ENCODE data around the gene FRMPD3.
"Not testable (repeated sequence)": the region's sequence is repeated elsewhere in the genome, so short reads cannot be mapped to it uniquely, and the experiment has no call there.

The FRMPD3 gene

GRCh38 chrX:107448998-107449835 lies at the start of gene FRMPD3:
TSS of gene FRMPD3 (plus strand) at chrX:107449652. CDS start at chrX:107526589, 76,937 bp downstream.
- DNase-seq (ENCODE audit: low spot score) = no peak

- no peak for DNase-seq (ENCODE audit: low spot score)
Observed at GRCh38 chrX:107420571-107420970, 28.9 kb upstream of the FRMPD3 start.

GRCh38 chrX:107421337-107421861 lies 28.1 kb upstream of the FRMPD3 start:
- no peak for DNase-seq (ENCODE audit: low spot score)

- DNase-seq (ENCODE audit: low spot score) = peak; percentile 34
Observed at GRCh38 chrX:107429090-107429489, 20.4 kb upstream of the FRMPD3 start.

- no peak for DNase-seq (ENCODE audit: low spot score)
Observed at GRCh38 chrX:107440187-107440586, 9.3 kb upstream of the FRMPD3 start.

GRCh38 chrX:107440692-107441091 lies 8.8 kb upstream of the FRMPD3 start:
- DNase-seq (ENCODE audit: low spot score) = no peak

GRCh38 chrX:107442914-107443527 lies 6.4 kb upstream of the FRMPD3 start:
- no peak for DNase-seq (ENCODE audit: low spot score)

GRCh38 chrX:107445146-107445545 lies 4.3 kb upstream of the FRMPD3 start:
- DNase-seq (ENCODE audit: low spot score) = no peak

- DNase-seq (ENCODE audit: low spot score) = no peak
Observed at GRCh38 chrX:107445631-107446030, 3.8 kb upstream of the FRMPD3 start.

- DNase-seq (ENCODE audit: low spot score) = no peak
Observed at GRCh38 chrX:107447642-107448041, 1.8 kb upstream of the FRMPD3 start.

GRCh38 chrX:107448625-107448997 lies 841 bp upstream of the FRMPD3 start:
- DNase-seq (ENCODE audit: low spot score) = no peak

GRCh38 chrX:107450823-107451509 lies 1.5 kb downstream of the FRMPD3 start:
- DNase-seq (ENCODE audit: low spot score) = peak; percentile 12

GRCh38 chrX:107451731-107452130 lies 2.3 kb downstream of the FRMPD3 start:
- no peak for DNase-seq (ENCODE audit: low spot score)

- no peak for DNase-seq (ENCODE audit: low spot score)
Observed at GRCh38 chrX:107452581-107452980, 3.1 kb downstream of the FRMPD3 start.

- peak; percentile 68 for DNase-seq (ENCODE audit: low spot score)
Observed at GRCh38 chrX:107454302-107454701, 4.8 kb downstream of the FRMPD3 start.

- DNase-seq (ENCODE audit: low spot score) = no peak
Observed at GRCh38 chrX:107457289-107457688, 7.8 kb downstream of the FRMPD3 start.

- peak; percentile 9 for DNase-seq (ENCODE audit: low spot score)
Observed at GRCh38 chrX:107465932-107466620, 16.6 kb downstream of the FRMPD3 start.

- no peak for DNase-seq (ENCODE audit: low spot score)
Observed at GRCh38 chrX:107467271-107467670, 17.8 kb downstream of the FRMPD3 start.

GRCh38 chrX:107470198-107470597 lies 20.7 kb downstream of the FRMPD3 start:
- DNase-seq (ENCODE audit: low spot score) = no peak

GRCh38 chrX:107470971-107471370 lies 21.5 kb downstream of the FRMPD3 start:
- no peak for DNase-seq (ENCODE audit: low spot score)

GRCh38 chrX:107471420-107471819 lies 22.0 kb downstream of the FRMPD3 start:
- DNase-seq (ENCODE audit: low spot score) = not testable (repeated sequence)

GRCh38 chrX:107477406-107477805 lies 28.0 kb downstream of the FRMPD3 start:
- DNase-seq (ENCODE audit: low spot score) = no peak
